Stimulated activated CD8-positive, alpha-beta memory T cell treated with anti-CD3 and anti-CD28 coated beads, Interleukin-2, amount 100 ng/mL, for 48 hours (primary cell): ENCODE data around the gene KCNMB2.
"Not testable (repeated sequence)": the region's sequence is repeated elsewhere in the genome, so short reads cannot be mapped to it uniquely, and the experiment has no call there.

Experiments
- DNase-seq, 2 donors: peaks; one replicate each; pipeline ENCODE4 v3.0.0-alpha.2; 2020; ENCODE audit warnings: low read depth in 2 of 2

The KCNMB2 gene

DNA sequence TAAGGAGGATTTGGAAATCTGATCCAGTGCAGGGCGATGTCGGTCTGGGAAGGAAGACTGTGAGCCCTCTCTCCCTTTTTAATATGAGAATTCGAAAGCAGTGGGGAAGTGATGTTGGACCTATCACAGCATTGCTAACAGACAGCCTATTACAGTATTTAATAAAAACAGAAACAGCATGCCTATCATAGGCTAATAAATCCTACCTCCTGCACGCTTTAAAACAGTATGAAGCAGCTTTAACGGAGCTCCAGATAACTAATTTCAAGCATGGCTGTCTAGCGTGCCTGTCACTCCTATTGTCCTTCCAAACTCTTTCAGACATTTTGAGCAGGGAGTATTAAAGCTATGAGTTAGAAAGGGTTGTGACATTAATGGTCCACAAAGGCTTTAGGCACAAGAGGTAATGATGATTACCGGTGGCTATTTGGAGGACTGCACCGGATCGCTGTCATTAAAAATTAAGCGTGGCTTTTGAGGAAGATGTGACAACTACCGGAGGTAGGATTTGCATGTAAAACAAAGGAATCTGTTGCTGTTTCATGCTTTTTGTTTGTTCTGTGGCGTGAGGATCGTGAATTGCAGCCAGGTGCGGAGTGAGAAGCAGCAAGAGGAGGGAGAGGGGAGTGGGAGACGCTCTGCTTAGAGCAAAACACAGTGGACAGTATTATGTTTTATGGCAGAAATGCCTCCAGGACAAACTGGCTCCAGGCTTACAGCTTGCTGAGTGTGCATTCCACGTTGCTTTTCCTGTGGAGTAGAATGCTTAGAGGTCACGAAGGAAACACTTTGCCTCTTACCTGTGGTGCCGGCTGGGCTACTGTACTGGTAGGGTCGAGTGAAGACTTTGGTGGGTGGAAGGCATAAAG lies at the start of gene KCNMB2:
Gene KCNMB2 (plus strand): TSS at position 226 of the 869 bp plus-strand sequence.
- DNase-seq, result no peak

DNA sequence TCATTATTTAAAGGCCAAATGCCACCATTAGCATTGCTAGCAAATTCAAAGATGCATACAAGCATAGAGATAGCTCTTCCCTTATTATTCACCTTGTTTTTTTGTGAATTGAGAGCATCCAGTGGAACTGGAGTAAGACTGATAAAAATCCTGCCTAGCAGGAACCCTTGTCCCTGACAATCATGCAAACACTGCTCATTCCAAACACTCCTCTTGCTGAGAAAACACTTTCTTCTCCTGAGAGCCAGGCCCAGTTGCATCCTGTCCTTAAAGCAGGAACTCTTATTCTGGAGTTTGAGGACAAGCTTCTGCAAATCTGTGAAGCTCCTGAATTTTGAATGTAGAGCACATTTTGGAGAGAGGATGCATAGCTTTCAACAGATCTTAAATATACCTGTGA lies 49.3 kb upstream of the KCNMB2 start:
- DNase-seq, result no peak

DNA sequence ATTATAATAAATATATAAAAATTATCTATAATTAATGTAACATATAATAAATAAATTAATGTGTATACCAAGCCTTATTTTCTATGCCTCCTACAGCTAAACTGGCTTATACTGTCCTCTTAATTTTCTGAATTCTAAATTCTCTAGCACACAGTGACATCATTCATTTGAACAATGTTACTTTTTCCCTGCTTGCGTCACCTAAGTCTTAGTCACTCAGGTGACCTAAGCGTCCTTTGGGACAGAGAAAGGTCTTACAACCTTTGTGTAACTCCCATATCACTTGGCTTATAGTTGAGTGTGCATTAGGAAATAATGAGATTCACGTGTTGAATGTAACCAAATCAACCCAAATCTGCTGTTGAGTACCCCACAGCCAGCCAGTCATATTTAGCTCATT lies 48.5 kb upstream of the KCNMB2 start:
- DNase-seq, result no peak

DNA sequence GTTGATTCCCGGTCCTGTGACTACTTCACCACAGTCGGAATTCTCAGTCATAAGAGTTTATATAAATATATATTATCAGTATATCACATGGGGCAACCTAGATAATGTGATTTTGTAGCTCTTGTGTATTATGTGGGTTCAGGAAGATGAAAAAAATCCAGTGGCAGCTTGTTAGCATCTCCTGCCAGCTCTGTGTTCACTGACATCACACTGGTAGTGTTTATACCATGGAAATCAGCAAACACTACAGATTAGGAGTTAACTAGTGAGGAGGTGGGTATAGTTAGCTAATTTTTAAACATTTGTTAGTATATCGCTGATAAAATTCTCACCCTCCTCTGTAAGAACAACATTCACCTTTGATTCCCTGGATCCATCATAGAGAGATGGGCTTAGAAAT lies 44.5 kb upstream of the KCNMB2 start:
- no peak for DNase-seq

DNA sequence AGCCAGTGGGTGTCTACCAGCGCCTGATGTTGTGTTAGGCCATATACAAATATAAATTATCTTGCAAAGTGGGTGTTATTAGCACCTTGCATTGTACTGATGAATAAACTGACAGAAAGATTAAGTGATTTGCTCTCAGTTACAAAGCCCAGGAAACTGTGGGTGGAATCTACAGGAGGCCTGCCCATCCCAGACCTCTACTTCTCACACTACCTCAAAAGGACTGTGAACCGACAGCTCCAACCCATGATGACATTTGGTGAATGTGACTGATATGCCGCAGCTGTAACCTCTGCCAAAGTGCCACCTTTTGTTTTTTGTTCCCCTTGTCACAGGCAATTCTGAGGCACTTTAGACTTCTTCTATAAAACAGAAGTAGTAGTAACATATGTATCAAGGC lies 43.7 kb upstream of the KCNMB2 start:
- DNase-seq, result no peak

DNA sequence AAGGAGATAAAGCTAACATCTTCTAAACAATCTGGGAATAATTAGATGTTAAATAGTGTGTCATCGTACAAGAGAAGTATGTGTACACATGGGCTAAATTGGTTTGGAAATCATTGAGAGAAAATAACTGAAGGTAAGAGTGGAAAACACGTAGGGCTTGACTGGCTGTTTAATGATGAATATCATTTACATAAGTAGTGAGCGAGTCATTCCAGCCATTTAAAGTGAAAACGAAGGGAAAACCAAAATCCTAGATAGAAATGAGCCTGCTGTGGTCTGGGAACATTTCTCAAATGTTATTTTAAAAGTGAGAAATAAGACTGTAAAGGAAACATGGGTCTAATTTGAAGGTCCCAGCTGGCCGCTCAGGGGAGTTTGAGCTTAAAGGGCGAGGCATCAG lies 41.9 kb upstream of the KCNMB2 start:
- no peak for DNase-seq

DNA sequence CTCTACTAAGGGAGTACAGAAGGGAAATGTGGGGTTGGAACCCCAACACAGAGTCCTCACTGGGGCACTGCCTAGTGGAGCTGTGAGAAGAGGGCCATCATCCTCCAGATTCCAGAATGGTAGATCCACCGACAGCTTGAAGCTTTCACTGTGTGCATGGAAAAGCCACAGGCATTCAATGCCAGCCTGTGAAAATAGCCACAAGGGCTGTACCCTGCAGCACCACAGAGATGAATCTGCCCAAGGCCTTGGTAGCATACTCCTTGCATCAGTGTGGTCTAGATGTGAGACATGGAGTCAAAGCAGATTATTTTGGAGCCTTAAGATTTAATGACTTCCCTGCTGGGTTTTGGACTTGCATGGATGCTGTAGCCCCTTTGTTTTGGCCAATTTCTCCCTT lies 39.3 kb upstream of the KCNMB2 start:
- DNase-seq, result no peak

DNA sequence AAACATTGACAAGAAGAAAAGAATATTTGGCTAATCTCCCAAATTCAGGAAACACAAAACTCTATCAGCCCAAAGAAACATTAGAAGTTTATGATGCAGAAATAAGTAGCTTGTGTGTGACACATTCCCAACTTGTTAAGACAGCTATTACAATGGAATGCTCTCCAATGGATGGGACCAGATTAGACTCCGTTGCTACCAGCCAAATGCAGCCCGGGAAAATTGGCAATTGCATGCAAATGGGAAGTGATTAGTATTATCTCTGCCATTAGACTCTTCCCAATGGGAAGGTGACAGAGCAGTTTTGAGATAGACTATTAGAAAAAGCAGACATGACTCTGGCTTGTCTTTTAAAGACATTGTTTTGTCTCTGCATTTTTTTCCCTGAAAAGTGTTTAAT lies 37.4 kb upstream of the KCNMB2 start:
- DNase-seq, result no peak

DNA sequence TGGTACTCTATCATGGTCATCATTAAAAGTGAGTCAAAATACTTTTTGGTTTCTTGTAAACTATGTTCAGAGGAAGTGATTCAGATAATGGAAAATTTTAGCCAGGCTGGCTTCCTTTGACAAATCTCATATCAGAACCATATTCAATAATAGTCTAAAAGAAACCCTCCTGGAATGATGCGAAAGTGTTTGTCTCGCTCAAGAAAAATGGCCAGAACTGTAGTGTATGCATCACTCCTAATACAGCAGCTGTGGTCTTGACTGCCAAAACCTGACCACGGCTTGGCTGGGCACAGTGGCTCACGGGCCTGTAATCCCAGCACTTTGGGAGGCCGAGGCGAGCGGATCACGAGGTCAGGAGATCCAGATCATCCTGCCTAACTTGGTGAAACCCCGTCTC lies 35.6 kb upstream of the KCNMB2 start:
- no peak for DNase-seq

DNA sequence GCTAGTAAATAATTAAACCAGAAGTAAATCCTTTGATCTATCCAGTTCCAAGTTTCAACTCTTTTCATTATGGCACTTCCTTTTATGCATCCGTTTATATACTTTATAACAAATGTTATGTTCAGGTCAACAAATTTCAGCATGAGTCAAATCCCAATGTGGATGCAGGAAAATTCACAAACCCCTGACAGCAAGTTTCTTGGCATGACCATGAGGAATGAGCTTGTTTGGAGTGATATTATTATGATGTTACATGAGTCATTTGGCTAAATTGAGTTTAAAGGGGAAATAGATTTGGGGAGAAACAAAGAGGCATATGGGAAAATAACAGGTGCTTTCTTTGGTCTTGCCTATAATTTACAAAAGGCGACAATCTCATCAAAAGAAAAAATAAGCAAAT lies 32.1 kb upstream of the KCNMB2 start:
- no peak for DNase-seq

DNA sequence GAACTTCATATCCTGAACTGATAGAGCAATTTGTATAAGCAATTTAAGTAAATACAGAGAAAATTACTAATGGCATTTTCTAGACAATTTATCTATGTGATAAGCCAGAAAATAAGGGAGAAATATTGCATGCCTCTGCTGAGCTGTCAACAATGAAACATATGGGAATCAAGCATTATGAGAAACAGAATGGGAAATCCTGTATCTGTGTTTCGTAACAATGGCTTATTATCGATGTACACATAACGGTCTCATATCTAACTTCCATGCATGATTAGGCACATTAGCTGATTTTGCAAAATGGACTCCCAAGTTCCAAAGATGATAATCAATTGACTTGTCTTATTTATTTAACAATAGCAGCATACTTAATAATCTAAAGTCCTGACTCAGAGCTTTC lies 30.4 kb upstream of the KCNMB2 start:
- no peak for DNase-seq

DNA sequence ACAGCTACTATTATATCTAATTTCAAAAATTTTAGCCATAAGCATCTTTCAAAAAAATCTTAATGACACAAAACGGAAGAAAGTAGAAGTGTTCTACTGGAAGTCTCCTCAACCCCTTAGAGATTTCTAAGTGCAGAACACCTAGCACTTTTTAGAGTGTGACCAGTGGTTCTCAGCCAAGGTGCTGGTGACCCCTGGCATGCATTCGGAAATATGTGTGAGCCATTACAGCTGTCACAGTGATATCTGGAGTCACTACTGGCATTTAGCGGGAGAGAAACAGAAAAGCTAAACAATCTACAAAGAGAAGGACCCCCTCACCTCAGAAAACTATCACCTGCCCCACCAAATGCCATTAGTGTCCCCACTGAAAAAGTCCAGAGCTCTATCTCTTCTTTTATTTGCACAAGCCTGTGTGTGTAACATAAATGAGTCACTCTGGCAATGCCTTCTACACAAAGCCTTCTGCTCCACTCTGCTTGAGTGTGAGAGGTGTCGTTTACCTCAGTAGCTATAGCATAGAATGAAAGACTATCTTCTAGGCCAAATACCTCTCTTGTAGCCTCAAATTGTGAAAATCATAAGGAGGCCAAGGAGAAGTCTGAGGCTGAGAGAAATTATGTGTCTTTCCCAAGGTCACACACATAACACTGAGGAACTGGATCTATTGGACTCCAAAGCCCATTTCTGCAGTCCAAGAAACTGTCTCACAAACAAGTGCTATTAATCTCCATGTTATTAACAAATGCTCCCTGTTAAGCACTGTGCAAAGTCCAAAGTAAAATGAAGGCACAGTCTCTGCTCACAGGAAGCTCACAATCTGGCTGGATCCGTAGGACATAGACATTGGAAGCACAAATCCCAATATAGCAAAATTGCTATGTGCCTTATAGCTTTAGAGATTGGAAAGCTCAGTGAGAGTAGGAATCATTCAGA lies 28.5 kb upstream of the KCNMB2 start:
- no peak for DNase-seq

DNA sequence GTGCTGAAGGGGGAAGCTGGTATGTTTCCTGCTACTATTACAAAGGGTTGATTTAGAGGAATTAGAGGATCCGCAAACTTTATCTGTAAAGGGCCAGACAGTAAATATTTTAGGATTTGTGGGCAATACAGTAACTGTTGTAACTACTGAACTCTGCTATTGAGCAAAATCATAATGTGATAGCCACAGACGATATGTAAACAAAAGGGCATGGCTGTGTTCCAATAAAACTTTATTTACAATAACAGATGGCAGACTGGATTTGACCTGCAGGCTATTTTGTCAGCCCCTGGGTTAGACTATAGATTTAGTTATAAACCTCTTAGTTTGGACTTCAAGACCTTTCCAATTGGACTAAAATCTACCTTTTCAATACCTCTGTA lies 27.8 kb upstream of the KCNMB2 start:
- no peak for DNase-seq

DNA sequence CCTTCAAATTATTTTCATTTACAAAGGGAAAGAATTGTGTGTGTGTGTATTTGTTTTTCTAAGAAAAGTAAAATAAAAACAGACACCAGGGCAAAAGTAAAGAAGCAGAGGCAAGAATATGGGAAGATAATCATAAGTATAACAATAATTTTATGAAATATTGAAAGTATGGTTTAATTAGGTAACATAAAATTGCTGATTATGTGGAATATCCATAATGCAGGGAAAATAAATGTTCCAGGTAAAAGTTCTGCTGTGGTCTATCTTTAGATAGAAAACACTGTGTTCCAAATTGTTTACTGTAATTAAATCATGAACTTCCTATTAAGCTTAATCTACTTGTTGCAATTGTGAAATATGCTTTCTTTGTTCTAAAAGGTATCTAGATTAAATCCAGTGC lies 25.7 kb upstream of the KCNMB2 start:
- no peak for DNase-seq

DNA sequence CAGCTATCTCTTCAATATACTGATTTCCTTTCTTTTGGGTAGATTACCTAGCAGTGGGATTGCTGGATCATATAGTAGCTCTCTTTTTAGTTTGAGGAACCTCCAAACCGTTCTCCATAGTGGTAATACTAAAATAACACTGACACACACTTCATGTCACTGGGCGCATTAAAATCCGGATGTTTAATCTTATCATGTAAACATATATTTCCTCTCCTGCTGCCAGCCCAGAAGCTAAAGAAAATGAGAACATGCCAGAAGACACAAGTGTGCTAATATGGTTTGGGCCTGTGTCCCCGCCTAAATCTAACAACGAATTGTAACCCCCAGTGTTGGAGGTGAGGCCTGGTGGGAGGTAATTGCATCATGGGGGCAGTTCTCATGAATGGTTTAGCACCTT lies 23.6 kb upstream of the KCNMB2 start:
- DNase-seq, result no peak

DNA sequence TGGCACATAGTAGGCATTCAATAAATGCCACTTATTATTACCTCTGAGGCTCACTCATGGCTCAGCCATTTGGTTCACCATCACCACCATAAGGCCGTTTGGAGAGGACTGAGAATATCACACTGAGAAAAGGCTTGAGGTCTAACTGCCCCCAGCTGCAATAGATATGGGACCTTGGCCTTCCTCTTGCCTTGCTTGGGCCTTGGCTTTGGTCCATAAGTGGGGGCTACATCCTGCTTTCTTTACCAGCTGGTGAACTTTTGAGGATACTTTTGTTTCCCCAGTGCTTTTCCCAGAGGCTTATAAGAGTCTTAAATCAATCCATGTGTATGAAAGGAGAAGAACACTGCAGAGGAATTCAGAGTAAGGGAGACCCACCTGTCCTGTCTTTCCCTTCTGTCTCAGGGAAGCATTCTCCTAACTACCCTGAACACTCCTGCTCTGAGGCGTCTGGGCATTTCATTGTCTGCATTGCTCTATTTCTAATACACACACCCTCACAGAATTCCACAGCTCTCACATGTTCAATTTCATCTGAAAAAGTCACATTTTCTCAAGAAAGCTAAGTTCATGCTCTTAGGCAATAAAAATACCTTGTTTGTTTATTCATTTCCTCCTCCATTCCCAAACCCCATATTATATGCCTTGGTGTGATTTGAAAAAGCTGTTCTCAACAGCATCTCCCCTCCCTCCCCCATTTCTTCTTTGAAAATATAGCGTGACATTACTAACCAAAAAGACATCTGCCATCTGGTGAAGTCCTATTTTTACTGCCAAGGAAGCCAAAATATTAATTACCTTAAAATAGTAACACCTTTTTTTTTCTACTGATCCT lies 22.5 kb upstream of the KCNMB2 start:
- DNase-seq, result no peak

DNA sequence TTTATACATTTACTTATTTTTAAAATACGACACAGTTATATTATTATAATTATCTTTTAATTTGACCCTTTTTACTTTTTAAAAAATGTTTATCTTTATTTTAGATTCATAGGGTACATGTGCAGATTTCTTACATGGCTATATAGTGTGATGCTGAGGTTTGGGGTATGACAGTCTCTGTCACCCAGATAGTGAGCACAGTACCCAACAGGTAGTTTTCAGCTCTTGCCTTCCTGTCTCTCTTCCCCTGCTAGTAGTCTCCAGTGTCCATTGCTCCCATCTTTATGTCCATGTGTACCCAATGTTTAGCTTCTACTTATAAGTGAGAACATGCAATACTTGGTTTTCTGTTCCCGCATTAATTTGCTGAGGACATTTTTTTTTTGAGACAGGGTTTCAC lies 21.8 kb upstream of the KCNMB2 start:
- DNase-seq, result no peak

DNA sequence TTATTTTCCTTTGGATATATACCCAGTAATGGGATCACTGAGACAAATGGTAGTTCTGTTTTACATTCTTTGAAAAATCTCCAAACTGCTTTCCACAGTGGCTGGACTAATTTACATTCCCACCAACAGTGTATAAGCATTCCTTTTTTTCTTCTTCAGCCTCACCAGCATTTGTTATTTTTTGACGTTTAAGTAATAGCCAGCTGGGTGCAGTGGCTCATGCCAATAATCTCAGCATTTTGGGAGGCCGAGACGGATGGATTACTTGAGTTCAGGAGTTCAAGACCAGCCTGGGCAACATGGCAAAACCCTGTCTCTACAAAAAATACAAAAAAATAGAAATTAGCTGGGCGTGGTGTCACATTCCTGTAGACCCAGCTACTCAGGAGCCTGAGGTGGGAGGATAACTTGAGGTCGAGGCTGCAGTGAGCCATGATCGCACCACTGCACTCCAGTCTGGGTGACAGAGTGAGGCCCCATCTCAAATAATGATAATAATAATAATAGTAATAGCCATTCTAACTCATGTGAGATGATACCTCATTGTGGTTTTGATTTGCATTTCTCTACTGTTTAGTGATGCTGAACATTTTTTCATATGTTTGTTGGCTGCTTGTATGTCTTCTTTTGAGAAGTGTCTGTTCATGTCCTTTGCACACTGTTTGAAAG lies 21.0 kb upstream of the KCNMB2 start:
- not testable (repeated sequence) for DNase-seq

DNA sequence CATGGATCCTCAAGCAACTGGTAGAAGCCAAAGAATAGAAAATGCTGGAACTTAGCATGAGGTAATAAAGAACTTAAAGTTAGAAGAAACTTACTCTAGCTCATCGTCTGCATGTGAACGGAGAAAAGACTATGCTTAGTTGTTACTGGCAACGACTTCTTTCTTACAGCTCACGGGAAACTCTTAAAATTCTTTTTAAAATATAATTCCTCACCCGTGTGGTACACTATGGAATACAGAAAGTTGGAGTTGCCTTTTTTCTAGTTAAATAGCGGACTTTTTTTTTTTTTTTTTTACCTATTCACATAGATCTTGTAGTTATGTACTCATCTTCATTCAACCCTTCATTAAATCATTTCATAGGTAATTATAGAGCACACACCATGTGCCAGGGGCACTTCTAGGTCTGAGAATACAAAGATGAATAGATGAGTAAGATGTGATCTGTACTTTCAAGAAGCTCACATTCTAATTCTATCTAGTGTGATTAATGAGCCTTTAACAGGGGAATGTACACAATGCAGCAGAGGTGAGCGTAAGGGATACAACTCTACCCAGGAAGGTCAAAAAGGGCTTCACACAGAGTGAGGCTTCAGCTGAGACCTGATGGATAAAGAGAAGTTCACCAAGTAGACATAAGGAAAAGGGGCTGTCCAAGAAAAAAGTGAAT lies 18.4 kb upstream of the KCNMB2 start:
- no peak for DNase-seq

DNA sequence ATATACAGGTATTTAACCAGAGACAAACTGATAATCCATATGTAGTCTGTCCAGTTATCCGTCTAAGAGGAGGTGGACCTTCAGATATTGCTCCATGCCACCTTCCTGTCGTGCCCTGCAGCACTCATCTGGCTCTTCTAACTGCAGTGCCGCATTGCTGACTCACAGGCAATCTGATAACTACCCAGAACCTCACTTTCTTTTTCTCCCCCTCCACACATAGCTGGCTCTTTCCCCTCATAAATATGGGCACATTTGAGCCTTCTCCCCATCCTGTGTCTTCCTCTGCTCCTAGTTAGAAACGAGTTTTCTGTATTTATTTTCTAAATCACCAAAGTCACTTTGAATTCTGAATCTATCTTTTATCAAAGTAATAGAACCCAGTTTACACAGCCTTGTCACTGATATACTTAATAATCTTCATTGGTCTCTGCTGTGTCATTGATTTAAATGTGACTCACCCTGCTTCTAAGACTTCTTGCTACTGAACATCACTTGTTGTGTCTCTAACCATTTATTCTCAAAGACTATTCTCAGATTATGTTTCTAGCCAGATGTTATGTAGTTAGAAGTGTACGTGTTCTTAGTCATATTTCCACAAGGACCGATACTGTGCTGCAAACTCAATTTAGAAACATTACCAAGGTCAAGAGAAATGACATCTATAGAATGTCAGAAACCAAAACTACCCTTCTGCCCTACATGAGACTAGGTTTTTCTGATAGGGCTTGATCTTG lies 17.4 kb upstream of the KCNMB2 start:
- DNase-seq, result no peak
